ENCODE measurements around the gene ZNF598.

- no peak for TF ChIP-seq YY1 (tag by site-specific recombination; IDR thresholded peaks at IDR 0.05)
- no peak; the same call in 1 of the 2 replicates for TF ChIP-seq CTCF (tag by site-specific recombination; IDR thresholded peaks at IDR 0.05)
- TF ChIP-seq OSR2 (tag by site-specific recombination; IDR thresholded peaks at IDR 0.05), result no peak
- no peak for TF ChIP-seq ZBTB7A (tag by site-specific recombination; IDR thresholded peaks at IDR 0.05; ENCODE audit: low read depth)
- no peak for TF ChIP-seq ZNF274 (IDR thresholded peaks at IDR 0.05; ENCODE audit: low read length)
- TF ChIP-seq ZNF274 (tag by site-specific recombination; IDR thresholded peaks at IDR 0.05; ENCODE audit: borderline replicate concordance), result no peak
- no peak for TF ChIP-seq ZNF473 (tag by site-specific recombination; IDR thresholded peaks at IDR 0.05)
- no peak for TF ChIP-seq PBX3 (CRISPR knock-in tag; IDR thresholded peaks at IDR 0.05)
- no peak for TF ChIP-seq ZBTB49 (tag by site-specific recombination; IDR thresholded peaks at IDR 0.05; ENCODE audit: low read depth)
- no peak for TF ChIP-seq ZSCAN30 (tag by site-specific recombination; IDR thresholded peaks at IDR 0.05)
Measured at GRCh38 chr16:2057438-2057837, 47.8 kb upstream of the ZNF598 start.
